Keratinocyte (primary cell): ENCODE data around the gene REV3L. TPM values are rescaled to one million over a fixed set of nuclear protein-coding genes. Genes with fewer than 3 reads are reported as not detected.

Experiments used
- DNase-seq: peaks from one replicate; pipeline ENCODE4 v3.0.0-alpha.2; 2011; ENCODE audit warnings: low read depth, missing footprints, low spot score
- FAIRE-seq: peaks from 2 replicates; lab custom pipeline; 2011; peaks lifted over from hg19 to GRCh38; lab: Jason Lieb, UNC
- H2AFZ ChIP-seq: 2 replicates; pipeline ENCODE4 v1.6.0; 2012; ENCODE audit warnings: low read length, control low read depth, inconsistent platforms; ENCODE audit not compliant: control insufficient read depth
- H3K27ac ChIP-seq: 2 replicates; pipeline ENCODE4 v1.5.1; 2011; ENCODE audit warnings: low read length; ENCODE audit not compliant: control insufficient read depth, insufficient read depth
- H3K27me3 ChIP-seq: 3 replicates; pipeline ENCODE4 v1.6.0; 2011; ENCODE audit warnings: low read length; ENCODE audit not compliant: control insufficient read depth, insufficient read depth; ENCODE audit errors: extremely low read depth
- H3K36me3 ChIP-seq, 2 experiments: 2 replicates in 1 of 2; 3 replicates in 1 of 2; pipeline ENCODE4 v1.5.1; 2011; ENCODE audit warnings: low read length in 2 of 2, mild to moderate bottlenecking in 1 of 2; ENCODE audit not compliant: control insufficient read depth in 2 of 2, insufficient read depth in 2 of 2; ENCODE audit errors: extremely low read depth in 1 of 2
- H3K4me1 ChIP-seq: 3 replicates; pipeline ENCODE4 v1.5.1; 2011; ENCODE audit warnings: low read length; ENCODE audit not compliant: control insufficient read depth, insufficient read depth; ENCODE audit errors: extremely low read depth
- H3K4me2 ChIP-seq: 3 replicates; pipeline ENCODE4 v1.6.0; 2011; ENCODE audit warnings: low read depth, low read length; ENCODE audit not compliant: control insufficient read depth, insufficient read depth; ENCODE audit errors: extremely low read depth
- H3K4me3 ChIP-seq, 3 experiments: fragments of 200-600 bp in 1 of 3; sonication (generic) in 1 of 3; 2 replicates in 2 of 3; 3 replicates in 1 of 3; pipeline ENCODE4 v1.5.1; 2011 to 2016; ENCODE audit warnings: low read length in 3 of 3, mild to moderate bottlenecking in 3 of 3, control low read depth in 2 of 3, inconsistent platforms in 1 of 3, low read depth in 1 of 3, mixed read lengths in 1 of 3, mixed run types in 1 of 3, moderate library complexity in 1 of 3; ENCODE audit not compliant: control insufficient read depth in 2 of 3, insufficient read depth in 2 of 3; ENCODE audit errors: extremely low read depth in 1 of 3
- H3K79me2 ChIP-seq: 2 replicates; pipeline ENCODE4 v1.6.0; 2012; ENCODE audit warnings: low read length; ENCODE audit not compliant: control insufficient read depth, insufficient read depth
- H3K9ac ChIP-seq: 3 replicates; pipeline ENCODE4 v1.6.0; 2011; ENCODE audit warnings: low read length; ENCODE audit not compliant: control insufficient read depth, insufficient read depth; ENCODE audit errors: extremely low read depth
- H3K9me1 ChIP-seq: 3 replicates; pipeline ENCODE4 v1.6.0; 2011; ENCODE audit warnings: low read length; ENCODE audit not compliant: control insufficient read depth, insufficient read depth; ENCODE audit errors: extremely low read depth
- H3K9me3 ChIP-seq: 2 replicates; pipeline ENCODE4 v1.5.1; 2012; ENCODE audit warnings: low read depth, low read length; ENCODE audit not compliant: control insufficient read depth
- H4K20me1 ChIP-seq: 3 replicates; pipeline ENCODE4 v1.6.0; 2011; ENCODE audit warnings: low read length; ENCODE audit not compliant: control insufficient read depth, insufficient read depth; ENCODE audit errors: extremely low read depth
- EZH2 ChIP-seq: IDR thresholded peaks from one replicate; pipeline ENCODE4 v1.6.1; 2012; ENCODE audit warnings: inconsistent platforms, mild to moderate bottlenecking, low read length, moderate library complexity
- dilution Hi-C: fragments of 300-500 bp; cut with MboI; formaldehyde crosslinking; loops from one replicate; pipeline ENCODE4 v1.7.0; 2020; ENCODE audit warnings: low sequenced_read_pairs; ENCODE audit not compliant: extremely low pct_ligation_motif_present
- polyA plus RNA-seq, 5 experiments: library from polyadenylated mRNA; depleted of rRNA in 3 of 5; stranded (reverse) in 3 of 5; stranded (forward) in 1 of 5; unstranded in 1 of 5; fragments of >200 nt; gene quantifications; 1 replicate in 1 of 5; 2 replicates in 3 of 5; 3 replicates in 1 of 5; pipeline versions ENCODE4 v1.2.1 to v1.2.3, GENCODE V29; 2011 to 2012; ENCODE audit warnings: missing spikeins in 2 of 5, low read depth in 1 of 5, low replicate concordance in 1 of 5
- TF ChIP-seq, protein P1 (sequence below), 3 experiments: IDR thresholded peaks in 1 of 3; conservative IDR thresholded peaks in 1 of 3; optimal IDR thresholded peaks in 1 of 3; 2 replicates in 2 of 3; 3 replicates in 1 of 3; pipeline versions ENCODE3 to v1.5.1; 2011; ENCODE audit warnings: low read length in 3 of 3, mild to moderate bottlenecking in 3 of 3, moderate library complexity in 2 of 3, control low read depth in 1 of 3, inconsistent platforms in 1 of 3; ENCODE audit not compliant: insufficient read depth in 2 of 3; ENCODE audit errors: extremely low read depth in 1 of 3

The REV3L gene
- polyA plus RNA-seq, 1 donor (not counting 4 experiments of a cell fraction or from before 2014, with no cell fraction given), result 9.5 TPM

DNA sequence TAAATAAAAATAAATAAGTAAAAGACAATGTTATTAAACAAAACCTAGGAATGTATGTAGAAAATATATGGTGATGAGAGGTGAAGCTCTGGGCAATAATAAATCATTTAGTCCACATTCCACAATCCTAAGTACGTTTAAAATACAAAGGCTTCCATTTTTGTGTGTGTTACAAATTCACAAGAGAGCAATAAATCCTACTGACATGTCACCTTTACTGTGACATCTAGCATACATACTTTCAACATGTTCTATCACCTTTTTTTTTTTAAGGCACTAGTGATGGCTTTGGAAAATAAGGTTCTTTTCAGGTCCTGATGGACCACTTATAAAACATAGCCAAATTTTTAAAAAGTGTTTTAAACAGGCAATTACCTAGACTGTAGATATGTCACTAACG, 12.0 kb downstream of the REV3L start:
- Histone ChIP-seq H3K4me1 (peaks cover 9% of the 10 kb centered on the region), H4K20me1 (no peaks in the 10 kb centered on the region), H3K36me3 (peaks cover 0 to 2% of the 10 kb centered on the region in 2 experiments), H3K9me1 (no peaks in the 10 kb centered on the region), H3K27ac (no peak overlapping the region), H3K4me3 (no peak overlapping the region), H3K9me3 (no peaks in the 10 kb centered on the region), H2AFZ (no peak overlapping the region), H3K27me3 (no peaks in the 10 kb centered on the region), H3K9ac (no peak overlapping the region), H3K79me2 (peaks cover 28% of the 10 kb centered on the region), H3K4me2 (no peak overlapping the region)
- FAIRE-seq (no peak), DNase-seq (no peak)
- TF ChIP-seq, protein P1, sequence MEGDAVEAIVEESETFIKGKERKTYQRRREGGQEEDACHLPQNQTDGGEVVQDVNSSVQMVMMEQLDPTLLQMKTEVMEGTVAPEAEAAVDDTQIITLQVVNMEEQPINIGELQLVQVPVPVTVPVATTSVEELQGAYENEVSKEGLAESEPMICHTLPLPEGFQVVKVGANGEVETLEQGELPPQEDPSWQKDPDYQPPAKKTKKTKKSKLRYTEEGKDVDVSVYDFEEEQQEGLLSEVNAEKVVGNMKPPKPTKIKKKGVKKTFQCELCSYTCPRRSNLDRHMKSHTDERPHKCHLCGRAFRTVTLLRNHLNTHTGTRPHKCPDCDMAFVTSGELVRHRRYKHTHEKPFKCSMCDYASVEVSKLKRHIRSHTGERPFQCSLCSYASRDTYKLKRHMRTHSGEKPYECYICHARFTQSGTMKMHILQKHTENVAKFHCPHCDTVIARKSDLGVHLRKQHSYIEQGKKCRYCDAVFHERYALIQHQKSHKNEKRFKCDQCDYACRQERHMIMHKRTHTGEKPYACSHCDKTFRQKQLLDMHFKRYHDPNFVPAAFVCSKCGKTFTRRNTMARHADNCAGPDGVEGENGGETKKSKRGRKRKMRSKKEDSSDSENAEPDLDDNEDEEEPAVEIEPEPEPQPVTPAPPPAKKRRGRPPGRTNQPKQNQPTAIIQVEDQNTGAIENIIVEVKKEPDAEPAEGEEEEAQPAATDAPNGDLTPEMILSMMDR (optimal IDR thresholded peaks at IDR 0.05 in 1 of 3, IDR thresholded peaks at IDR 0.05 in 1 of 3, conservative IDR thresholded peaks at IDR 0.05 in 1 of 3; ENCODE audit: extremely low read depth in 1 of 3, insufficient read depth in 2 of 3, low read length in 3 of 3), result no peak
- TF ChIP-seq EZH2, result no peak
- dilution Hi-C loops, result no loop called here

DNA sequence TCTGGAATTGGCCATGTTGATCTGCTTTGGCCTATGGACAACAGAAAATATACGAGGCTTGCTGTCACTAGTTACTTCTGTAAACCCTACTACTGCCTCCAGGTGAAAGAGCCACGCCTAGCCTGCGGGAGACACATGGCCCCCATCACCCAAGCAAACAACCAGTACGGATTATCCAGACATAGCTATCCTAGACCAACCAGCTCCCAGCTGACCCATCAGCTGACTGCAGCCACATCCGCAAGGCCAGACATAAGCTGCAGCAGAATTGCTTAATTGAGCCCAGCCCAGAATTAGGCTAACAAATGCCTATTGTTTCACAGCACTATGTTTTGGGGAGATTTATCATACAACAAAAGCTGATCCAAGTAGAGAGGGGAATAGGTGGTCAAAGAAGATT, 13.5 kb downstream of the REV3L start:
- FAIRE-seq (no peak), DNase-seq (no peak)
- H3K36me3 ChIP-seq, result peaks cover 0 to 2% of the 10 kb centered on the region in 2 experiments
- TF ChIP-seq EZH2, result no peak
- TF ChIP-seq, protein P1 (optimal IDR thresholded peaks at IDR 0.05 in 1 of 3, IDR thresholded peaks at IDR 0.05 in 1 of 3, conservative IDR thresholded peaks at IDR 0.05 in 1 of 3; ENCODE audit: extremely low read depth in 1 of 3, insufficient read depth in 2 of 3, low read length in 3 of 3), result no peak
- peaks cover 9% of the 10 kb centered on the region for H3K4me1 ChIP-seq
- H3K9me3 ChIP-seq, result no peaks in the 10 kb centered on the region
- H4K20me1 ChIP-seq, result no peaks in the 10 kb centered on the region
- peaks cover 23% of the 10 kb centered on the region for H3K79me2 ChIP-seq
- no peak overlapping the region for H3K4me3 ChIP-seq
- H3K9me1 ChIP-seq, result no peaks in the 10 kb centered on the region
- no peak overlapping the region for H3K27ac ChIP-seq
- dilution Hi-C loops, result no loop called here
- no peak overlapping the region for H3K9ac ChIP-seq
- no peak overlapping the region for H3K4me2 ChIP-seq
- no peaks in the 10 kb centered on the region for H3K27me3 ChIP-seq
- peak overlapping the region; percentile 15 for H2AFZ ChIP-seq
